Activated naive CD4-positive, alpha-beta T cell treated with anti-CD3 and anti-CD28 coated beads, Interleukin-2, amount 50 U/mL, for 72 hours (primary cell): Measurements from ENCODE around the gene SLC25A51. TPM values are rescaled to one million over a fixed set of nuclear protein-coding genes. Genes with fewer than 3 reads are reported as not detected.
"Not testable (repeated sequence)": the region's sequence is repeated elsewhere in the genome, so short reads cannot be mapped to it uniquely, and the experiment has no call there.

Experiments used
- ATAC-seq, 2 donors: fragments of 150-1000 bp; cut with Tn5 transposase; 2 replicates each; pipeline ENCODE4 v1.10.0; 2021; ENCODE audit warnings: mild to moderate bottlenecking in 2 of 2, moderate library complexity in 2 of 2
- DNase-seq, 2 donors: peaks; one replicate each; pipeline ENCODE4 v3.0.0; 2021 to 2022; ENCODE audit warnings: low spot score in 2 of 2
- H3K27ac Mint-ChIP-seq, 2 donors: one replicate each; pipeline ENCODE4 v1.8.0; 2022; ENCODE audit warnings: mild to moderate bottlenecking in 2 of 2, mixed read lengths in 2 of 2
- H3K36me3 Mint-ChIP-seq, 2 donors: one replicate each; pipeline ENCODE4 v1.8.0; 2022; ENCODE audit warnings: mixed read lengths in 2 of 2
- H3K9me3 Mint-ChIP-seq, 2 donors: one replicate each; pipeline ENCODE4 v1.8.0; 2022; ENCODE audit warnings: mixed read lengths in 2 of 2
- total RNA-seq, 2 donors: library from RNA; stranded (reverse); gene quantifications; one replicate each; pipeline ENCODE4 v1.2.3, GENCODE V29; 2022

The SLC25A51 gene
- total RNA-seq, 2 donors from 2014 or later: 20.2 to 24.5 TPM

DNA sequence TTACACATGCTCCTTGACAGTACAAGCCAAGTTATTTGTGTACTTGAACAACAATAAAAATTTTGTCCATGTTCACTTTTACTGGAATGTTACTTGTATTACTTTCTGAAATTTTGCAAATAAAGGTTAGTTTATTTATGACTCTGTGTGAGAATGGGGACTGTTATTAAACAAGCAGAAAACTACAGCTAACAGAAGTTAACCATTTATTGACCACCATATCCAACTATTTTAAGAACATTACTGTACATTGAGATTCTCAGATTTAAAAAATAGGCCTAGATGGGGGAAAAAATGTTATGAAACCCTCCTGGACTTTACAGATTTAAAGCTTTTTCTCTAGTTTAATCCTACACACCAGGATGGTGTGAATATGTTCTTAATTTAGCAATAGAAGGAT, 1.8 kb downstream of the SLC25A51 start:
- DNase-seq (no peak), ATAC-seq (no peak)
- Mint-ChIP-seq H3K9me3 (no peaks in the 10 kb centered on the region), H3K36me3 (peaks cover 5 to 13% of the 10 kb centered on the region in 2 donors), H3K27ac (no peak overlapping the region)

- Mint-ChIP-seq H3K9me3 (no peaks in the 10 kb centered on the region), H3K36me3 (peaks cover 6 to 19% of the 10 kb centered on the region in 2 donors), H3K27ac (no peak overlapping the region)
- ATAC-seq (no peak), DNase-seq (no peak)
Observed at GRCh38 chr9:37899041-37899440, 4.9 kb downstream of the SLC25A51 start.

DNA sequence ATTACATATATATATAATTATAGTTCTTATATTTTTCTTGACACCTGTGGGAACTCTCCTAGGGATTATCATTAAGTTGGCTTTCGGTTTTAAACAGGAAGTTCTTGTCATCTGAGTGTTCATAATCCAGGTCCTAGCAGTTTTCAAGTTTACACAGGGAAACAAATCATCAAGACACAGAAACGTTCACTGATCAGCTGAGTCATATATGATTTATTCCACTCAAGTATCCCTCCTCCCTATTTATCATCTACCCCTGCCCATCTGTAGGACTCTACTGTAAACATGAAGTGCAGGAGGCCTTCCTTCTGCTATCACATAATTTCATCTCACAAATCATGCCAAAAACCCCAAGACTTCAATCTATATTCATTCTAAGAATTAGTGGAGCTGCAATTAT, 6.3 kb downstream of the SLC25A51 start:
- Mint-ChIP-seq H3K36me3 (peaks cover 11 to 19% of the 10 kb centered on the region in 2 donors), H3K9me3 (no peaks in the 10 kb centered on the region), H3K27ac (no peak overlapping the region)
- no peak for ATAC-seq
- no peak for DNase-seq

DNA sequence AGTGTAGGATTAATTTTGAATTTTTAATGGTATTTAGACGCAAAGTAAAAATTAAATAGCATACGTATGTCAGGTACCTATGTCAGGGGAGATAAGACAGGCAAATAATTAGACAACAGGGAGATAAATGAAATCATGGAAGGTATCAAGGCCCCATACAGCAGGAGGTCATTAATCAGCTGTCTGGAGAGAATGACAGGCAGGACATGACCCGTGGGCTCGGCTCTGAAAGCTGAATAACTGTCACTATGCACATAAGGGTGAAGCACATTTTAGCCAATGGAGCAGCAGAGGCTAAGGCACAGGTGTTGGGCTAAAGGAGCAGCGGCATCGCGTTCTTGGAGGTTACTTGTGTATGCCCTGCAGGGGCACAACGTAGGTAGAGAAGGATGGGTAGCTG, 11.9 kb downstream of the SLC25A51 start:
- Mint-ChIP-seq H3K36me3 (peaks cover 19 to 22% of the 10 kb centered on the region in 2 donors), H3K27ac (no peak overlapping the region), H3K9me3 (no peaks in the 10 kb centered on the region)
- DNase-seq (no peak), ATAC-seq (no peak)

- not testable (repeated sequence) for ATAC-seq, H3K27ac Mint-ChIP-seq, H3K9me3 Mint-ChIP-seq, DNase-seq
- peaks cover 19 to 21% of the 10 kb centered on the region in 2 donors for H3K36me3 Mint-ChIP-seq
Observed at GRCh38 chr9:37891042-37891441, 12.9 kb downstream of the SLC25A51 start.

DNA sequence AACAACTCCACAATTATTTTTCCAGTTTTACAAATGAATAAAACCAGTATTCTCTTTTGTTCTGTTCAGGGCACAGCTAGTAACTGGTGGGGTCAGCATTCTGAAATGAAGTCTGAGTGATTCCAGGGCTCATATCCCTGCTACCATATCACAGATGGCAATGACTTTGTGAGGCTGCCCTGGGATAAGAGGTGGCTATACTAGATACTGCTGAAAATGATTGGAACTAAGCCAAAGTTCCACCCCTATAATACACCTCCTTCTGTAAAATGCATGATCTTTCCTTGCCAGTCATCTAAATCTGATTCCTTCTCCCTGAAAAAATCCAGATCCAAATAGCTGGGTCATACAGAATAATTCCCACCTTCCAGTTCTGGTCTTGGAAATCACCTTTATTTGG, 14.4 kb downstream of the SLC25A51 start:
- peak overlapping the region in 1 of 2 donors; percentile 25 for H3K27ac Mint-ChIP-seq
- H3K36me3 Mint-ChIP-seq: peaks cover 12 to 23% of the 10 kb centered on the region in 2 donors
- H3K9me3 Mint-ChIP-seq: no peaks in the 10 kb centered on the region
- ATAC-seq (no peak), DNase-seq (no peak)

GRCh38 chr9:37887977-37888583, 15.8 kb downstream of the SLC25A51 start:
- Mint-ChIP-seq H3K36me3 (peaks cover 8 to 23% of the 10 kb centered on the region in 2 donors), H3K27ac (peak overlapping the region in 1 of 2 donors; percentile 22)
- DNase-seq, H3K9me3 Mint-ChIP-seq, ATAC-seq: not testable (repeated sequence)

- DNase-seq (no peak), ATAC-seq (no peak)
- peaks cover 8 to 17% of the 10 kb centered on the region in 2 donors for H3K36me3 Mint-ChIP-seq
- H3K9me3 Mint-ChIP-seq: no peaks in the 10 kb centered on the region
- no peak overlapping the region for H3K27ac Mint-ChIP-seq
Observed at GRCh38 chr9:37880916-37881479, 22.9 kb downstream of the SLC25A51 start.

DNA sequence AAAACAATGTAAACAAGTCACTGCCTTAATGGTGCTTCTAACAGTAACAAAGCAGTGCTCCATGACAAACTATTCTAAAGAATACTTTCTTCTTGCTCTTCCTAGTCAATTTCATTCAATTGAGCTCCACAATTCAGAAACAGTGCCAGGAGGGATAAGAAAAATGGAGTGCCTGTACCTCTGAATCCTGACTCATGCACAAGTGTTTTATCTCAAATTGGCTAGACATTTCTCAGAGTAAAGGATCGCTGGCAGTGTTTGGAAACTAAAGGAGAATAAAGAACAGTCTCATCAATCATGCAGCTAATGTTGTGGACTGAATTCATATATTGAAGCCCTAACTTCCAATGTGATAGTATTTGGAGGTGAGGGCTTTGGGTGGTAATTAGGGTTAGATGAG, 27.6 kb downstream of the SLC25A51 start:
- H3K9me3 Mint-ChIP-seq: no peaks in the 10 kb centered on the region
- no peak overlapping the region for H3K27ac Mint-ChIP-seq
- ATAC-seq (no peak), DNase-seq (no peak)
- peaks cover 7 to 8% of the 10 kb centered on the region in 2 donors for H3K36me3 Mint-ChIP-seq

DNA sequence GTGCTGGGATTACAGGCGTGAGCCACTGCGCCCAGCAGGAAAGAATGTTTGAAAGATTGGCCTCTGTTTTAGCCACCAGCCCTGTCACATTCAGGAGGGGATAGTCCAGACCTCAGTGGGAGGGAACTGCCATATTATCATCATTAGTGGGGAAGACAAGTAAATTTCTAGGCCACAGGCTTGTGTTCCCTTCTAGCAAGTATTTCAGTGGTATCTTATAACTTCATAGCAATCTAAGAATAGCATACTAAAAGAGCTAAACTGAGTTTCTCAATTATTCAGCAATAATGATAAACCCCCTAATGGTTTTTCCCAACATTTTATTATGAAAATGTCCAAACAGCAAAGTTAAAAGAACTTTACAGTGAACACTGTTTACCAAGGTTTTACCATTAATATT, 30.0 kb downstream of the SLC25A51 start:
- ATAC-seq (no peak), DNase-seq (no peak)
- Mint-ChIP-seq H3K27ac (no peak overlapping the region), H3K36me3 (peaks cover under 1 to 3% of the 10 kb centered on the region in 2 donors), H3K9me3 (no peaks in the 10 kb centered on the region)

- H3K36me3 Mint-ChIP-seq: peaks cover 0 to 7% of the 10 kb centered on the region in 2 donors
- no peaks in the 10 kb centered on the region for H3K9me3 Mint-ChIP-seq
- ATAC-seq (no peak), DNase-seq (no peak)
- H3K27ac Mint-ChIP-seq: no peak overlapping the region
Observed at GRCh38 chr9:37870799-37871176, 33.1 kb downstream of the SLC25A51 start.

- H3K36me3 Mint-ChIP-seq: peaks cover 0 to 7% of the 10 kb centered on the region in 2 donors
- no peaks in the 10 kb centered on the region for H3K9me3 Mint-ChIP-seq
- no peak overlapping the region for H3K27ac Mint-ChIP-seq
- DNase-seq: no peak
- no peak for ATAC-seq
Observed at GRCh38 chr9:37870081-37870798, 33.7 kb downstream of the SLC25A51 start.

GRCh38 chr9:37862530-37862929, 41.4 kb downstream of the SLC25A51 start:
- Mint-ChIP-seq H3K36me3 (peaks cover 0 to 5% of the 10 kb centered on the region in 2 donors), H3K27ac (no peak overlapping the region), H3K9me3 (no peaks in the 10 kb centered on the region)
- DNase-seq: no peak
- ATAC-seq: no peak

- Mint-ChIP-seq H3K27ac (no peak overlapping the region), H3K9me3 (no peaks in the 10 kb centered on the region), H3K36me3 (peaks cover 0 to 5% of the 10 kb centered on the region in 2 donors)
- DNase-seq (no peak), ATAC-seq (no peak)
Observed at GRCh38 chr9:37859043-37859442, 44.9 kb downstream of the SLC25A51 start.

DNA sequence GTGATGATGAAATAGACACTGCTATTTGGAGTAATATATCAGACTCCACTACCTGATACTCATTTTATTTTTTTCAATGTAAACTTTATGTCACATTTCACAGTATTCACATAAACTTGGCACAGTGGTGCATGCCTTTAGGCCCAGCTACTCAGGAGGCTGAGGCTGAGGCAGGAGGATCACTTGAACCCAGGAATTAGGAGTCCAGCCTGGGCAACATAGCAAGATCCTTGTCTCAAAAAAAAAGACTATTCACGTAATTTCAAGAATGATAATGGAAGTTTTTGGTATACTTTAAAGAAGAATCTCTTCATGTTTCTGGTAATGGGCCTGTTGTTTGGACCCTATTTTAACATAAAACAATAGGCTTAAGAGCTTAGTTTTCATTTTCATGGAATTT, 47.4 kb downstream of the SLC25A51 start:
- no peak overlapping the region for H3K27ac Mint-ChIP-seq
- H3K9me3 Mint-ChIP-seq: no peaks in the 10 kb centered on the region
- ATAC-seq: no peak
- H3K36me3 Mint-ChIP-seq: peaks cover 0 to 5% of the 10 kb centered on the region in 2 donors
- no peak for DNase-seq

DNA sequence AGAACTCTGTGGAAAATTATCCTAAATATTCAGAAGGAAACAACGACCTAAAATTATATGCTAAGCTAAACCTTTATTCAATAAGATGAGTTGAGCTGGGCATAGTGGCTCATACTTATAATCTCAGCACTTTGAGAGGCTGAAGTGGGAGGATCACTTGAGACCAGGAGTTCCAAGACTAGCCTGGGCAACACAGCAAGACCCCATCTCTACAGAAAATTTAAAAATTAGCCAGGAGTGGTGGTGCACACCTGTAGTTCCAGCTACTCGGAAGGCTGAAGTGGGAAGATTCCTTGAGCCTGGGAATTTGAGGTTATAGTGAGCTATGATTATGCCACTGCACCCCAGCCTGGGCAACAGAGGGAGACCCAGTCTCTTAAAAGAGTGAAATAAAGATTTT, 51.7 kb downstream of the SLC25A51 start:
- H3K36me3 Mint-ChIP-seq: peaks cover 0 to 5% of the 10 kb centered on the region in 2 donors
- ATAC-seq: no peak

DNA sequence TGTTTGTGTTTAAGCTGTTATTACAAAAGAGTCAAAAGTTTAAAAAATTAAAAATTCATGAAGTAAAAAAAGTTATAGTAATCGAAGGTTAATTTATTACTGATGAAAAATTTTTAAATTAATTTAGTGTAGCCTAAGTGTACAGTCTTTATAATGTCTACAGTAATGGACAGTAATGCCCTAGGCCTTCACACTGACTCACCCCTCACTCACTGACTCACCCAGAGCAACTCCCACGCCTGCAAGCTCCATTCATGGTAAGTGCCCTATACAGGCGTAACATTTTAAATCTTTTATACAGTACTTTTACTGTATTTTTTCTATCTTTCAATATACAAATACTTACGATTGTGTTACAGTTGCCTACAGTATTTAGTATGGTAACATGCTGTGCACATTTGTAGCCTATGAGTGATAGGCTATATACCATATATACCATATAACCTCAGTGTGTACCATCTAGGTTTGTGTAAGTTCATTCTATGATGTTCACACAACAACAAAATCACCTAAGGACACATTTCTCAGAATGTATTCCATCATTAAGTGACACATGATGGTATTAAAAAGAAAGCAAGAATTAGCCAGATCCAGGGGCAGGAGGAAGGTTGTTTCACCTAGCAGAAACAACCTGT, 63.2 kb downstream of the SLC25A51 start:
- ATAC-seq (peak in 1 of 2 donors; percentile 60), DNase-seq (no peak)
- H3K36me3 Mint-ChIP-seq: peaks cover 0 to 8% of the 10 kb centered on the region in 2 donors

More for the DNA sequence above, 51.7 kb downstream of the SLC25A51 start:
- no peaks in the 10 kb centered on the region for H3K9me3 Mint-ChIP-seq
- no peak overlapping the region for H3K27ac Mint-ChIP-seq
- DNase-seq: no peak

More for the DNA sequence above, 63.2 kb downstream of the SLC25A51 start:
- no peaks in the 10 kb centered on the region for H3K9me3 Mint-ChIP-seq
- H3K27ac Mint-ChIP-seq: no peak overlapping the region
